NCI-H748 (cell line): ENCODE measurements around the gene ELOVL5.

Experiments
- DNase-seq: peaks from one replicate; lab custom pipeline; 2025; ENCODE audit not compliant: unreplicated experiment; lab: John Stamatoyannopoulos, UW

The ELOVL5 gene

GRCh38 chr6:53244399-53244931 lies 104.3 kb downstream of the ELOVL5 start:
- no peak for DNase-seq

GRCh38 chr6:53241938-53242337 lies 106.8 kb downstream of the ELOVL5 start:
- no peak for DNase-seq

GRCh38 chr6:53240761-53241160 lies 108.0 kb downstream of the ELOVL5 start:
- DNase-seq: no peak

GRCh38 chr6:53240139-53240538 lies 108.6 kb downstream of the ELOVL5 start:
- DNase-seq: no peak

- DNase-seq: no peak
Measured at GRCh38 chr6:53239526-53239925, 109.2 kb downstream of the ELOVL5 start.

- no peak for DNase-seq
Measured at GRCh38 chr6:53238311-53238710, 110.4 kb downstream of the ELOVL5 start.

- no peak for DNase-seq
Measured at GRCh38 chr6:53236241-53236640, 112.5 kb downstream of the ELOVL5 start.

GRCh38 chr6:53235508-53235907 lies 113.2 kb downstream of the ELOVL5 start:
- no peak for DNase-seq

GRCh38 chr6:53233309-53233708 lies 115.4 kb downstream of the ELOVL5 start:
- no peak for DNase-seq

GRCh38 chr6:53230775-53231467 lies 117.8 kb downstream of the ELOVL5 start:
- DNase-seq: no peak

GRCh38 chr6:53227847-53228246 lies 120.9 kb downstream of the ELOVL5 start:
- DNase-seq: no peak

GRCh38 chr6:53220605-53221004 lies 128.1 kb downstream of the ELOVL5 start:
- no peak for DNase-seq
